CD14-positive monocyte (primary cell): ENCODE measurements around the gene LRBA. TPM values are rescaled to one million over a fixed set of nuclear protein-coding genes. Genes with fewer than 3 reads are reported as not detected.

Source experiments
- DNase-seq, 3 donors: peaks; one replicate each; pipeline ENCODE4 v3.0.0-alpha.2; 2011 to 2022
- H2AFZ ChIP-seq: 2 replicates; pipeline ENCODE4 v1.6.0; 2012; ENCODE audit warnings: mild to moderate bottlenecking, low read depth, low read length, inconsistent platforms; ENCODE audit not compliant: insufficient read depth, poor library complexity, severe bottlenecking
- H3K27ac ChIP-seq, 2 donors: 1 replicate in 1 of 2; 2 replicates in 1 of 2; pipeline ENCODE4 v1.5.1; 2012 to 2013; ENCODE audit warnings: low read length in 2 of 2, control low read depth in 1 of 2, inconsistent platforms in 1 of 2, low read depth in 1 of 2, mild to moderate bottlenecking in 1 of 2
- H3K27me3 ChIP-seq, 2 donors: one replicate each; pipeline versions ENCODE4 v1.6.0 to v1.6.1; 2011 to 2013; ENCODE audit warnings: low read length in 2 of 2; ENCODE audit not compliant: control insufficient read depth in 2 of 2, insufficient read depth in 2 of 2
- H3K36me3 ChIP-seq, 2 donors: replicated peaks in 1 of 2; 1 replicate in 1 of 2; 2 replicates in 1 of 2; pipeline versions ENCODE4 v1.5.1 to v1.6.1; 2012 to 2013; ENCODE audit warnings: low read length in 2 of 2, control low read depth in 1 of 2, inconsistent platforms in 1 of 2, mild to moderate bottlenecking in 1 of 2; ENCODE audit not compliant: insufficient read depth in 2 of 2, control insufficient read depth in 1 of 2
- H3K4me1 ChIP-seq, 2 donors: 1 replicate in 1 of 2; 2 replicates in 1 of 2; pipeline versions ENCODE4 v1.5.1 to v1.6.1; 2012 to 2013; ENCODE audit warnings: low read length in 2 of 2, control low read depth in 1 of 2, inconsistent platforms in 1 of 2, mild to moderate bottlenecking in 1 of 2, moderate library complexity in 1 of 2; ENCODE audit not compliant: insufficient read depth in 2 of 2, control insufficient read depth in 1 of 2
- H3K4me2 ChIP-seq: replicated peaks from 2 replicates; pipeline ENCODE3; 2012; ENCODE audit warnings: low read length, moderate library complexity, mild to moderate bottlenecking; ENCODE audit not compliant: poor library complexity, severe bottlenecking; ENCODE audit errors: extremely low read depth
- H3K4me3 ChIP-seq, 3 experiments: fragments of 200-600 bp in 1 of 3; sonication (generic) in 1 of 3; replicated peaks in 1 of 3; 1 replicate in 2 of 3; 2 replicates in 1 of 3; pipeline ENCODE4 v1.5.1; 2011 to 2013; ENCODE audit warnings: low read length in 3 of 3, mild to moderate bottlenecking in 3 of 3, control low read depth in 2 of 3, low read depth in 2 of 3, inconsistent platforms in 1 of 3, moderate library complexity in 1 of 3
- H3K79me2 ChIP-seq: 2 replicates; pipeline ENCODE4 v1.6.0; 2012; ENCODE audit warnings: mild to moderate bottlenecking, control low read depth, inconsistent platforms, low read length, moderate library complexity; ENCODE audit not compliant: insufficient read depth
- H3K9ac ChIP-seq: 2 replicates; pipeline ENCODE4 v1.6.0; 2017; ENCODE audit warnings: low read length, mild to moderate bottlenecking; ENCODE audit not compliant: insufficient read depth, poor library complexity, severe bottlenecking
- H3K9me3 ChIP-seq, 2 donors: replicated peaks in 1 of 2; 1 replicate in 1 of 2; 2 replicates in 1 of 2; pipeline versions ENCODE4 v1.5.1 to v1.6.1; 2012 to 2013; ENCODE audit warnings: low read length in 2 of 2, control low read depth in 1 of 2; ENCODE audit not compliant: control insufficient read depth in 1 of 2, insufficient read depth in 1 of 2
- H4K20me1 ChIP-seq: 2 replicates; pipeline ENCODE4 v1.6.0; 2012; ENCODE audit warnings: mild to moderate bottlenecking, low read length, control low read depth, moderate library complexity; ENCODE audit not compliant: insufficient read depth
- H3K27ac Mint-ChIP-seq, 7 donors: one replicate each; pipeline ENCODE4 v1.8.0; 2020; ENCODE audit warnings: mild to moderate bottlenecking in 7 of 7, mixed read lengths in 7 of 7, moderate library complexity in 6 of 7, inconsistent platforms in 2 of 7
- H3K27me3 Mint-ChIP-seq, 3 donors: one replicate each; pipeline ENCODE4 v1.8.0; 2021 to 2022; ENCODE audit warnings: low read depth in 3 of 3, mild to moderate bottlenecking in 3 of 3, mixed read lengths in 3 of 3, moderate library complexity in 3 of 3, inconsistent platforms in 1 of 3
- H3K36me3 Mint-ChIP-seq, 2 donors: one replicate each; pipeline ENCODE4 v1.8.0; 2020; ENCODE audit warnings: mixed read lengths in 2 of 2, inconsistent platforms in 1 of 2, mild to moderate bottlenecking in 1 of 2
- H3K4me1 Mint-ChIP-seq: one replicate; pipeline ENCODE4 v1.8.0; 2020; ENCODE audit warnings: mild to moderate bottlenecking, mixed read lengths
- H3K4me3 Mint-ChIP-seq, 2 donors: one replicate each; pipeline ENCODE4 v1.8.0; 2020; ENCODE audit warnings: mild to moderate bottlenecking in 2 of 2, mixed read lengths in 2 of 2, moderate library complexity in 1 of 2
- H3K9me3 Mint-ChIP-seq, 7 donors: one replicate each; pipeline ENCODE4 v1.8.0; 2020 to 2022; ENCODE audit warnings: mixed read lengths in 7 of 7, mild to moderate bottlenecking in 6 of 7, moderate library complexity in 6 of 7, inconsistent platforms in 2 of 7
- WGBS: methylation state at CpG from one replicate; pipeline ENCODE4 v1.1.5; 2013; ENCODE audit warnings: missing lambda C conversion rate; ENCODE audit not compliant: insufficient coverage; 5-methylcytosine and 5-hydroxymethylcytosine counted together
- intact Hi-C, 2 donors: fragments of 100-400 bp; cut with micrococcal nuclease; formaldehyde crosslinking; loops; one replicate each; pipeline versions ENCODE4 v1.15.0 to v1.15.1; 2023
- polyA plus RNA-seq, 3 donors: library from polyadenylated mRNA; depleted of rRNA in 1 of 3; unstranded in 2 of 3; stranded (reverse) in 1 of 3; fragments of 300-500 nt in 2 of 3; fragments of >200 nt in 1 of 3; fragmentation: Illumina TruSeq in 2 of 3; gene quantifications; 1 replicate in 2 of 3; 2 replicates in 1 of 3; pipeline ENCODE4 v1.2.3, GENCODE V29; 2012 to 2021
- TF ChIP-seq, protein P1 (sequence below): fragments of 200-600 bp; IDR thresholded peaks from one replicate; pipeline ENCODE4 v1.8.0; 2022; ENCODE audit warnings: antibody characterized with exemption, mild to moderate bottlenecking

LRBA gene
- polyA plus RNA-seq, 3 donors = 1.5 to 5.5 (median 4.4) TPM

DNA sequence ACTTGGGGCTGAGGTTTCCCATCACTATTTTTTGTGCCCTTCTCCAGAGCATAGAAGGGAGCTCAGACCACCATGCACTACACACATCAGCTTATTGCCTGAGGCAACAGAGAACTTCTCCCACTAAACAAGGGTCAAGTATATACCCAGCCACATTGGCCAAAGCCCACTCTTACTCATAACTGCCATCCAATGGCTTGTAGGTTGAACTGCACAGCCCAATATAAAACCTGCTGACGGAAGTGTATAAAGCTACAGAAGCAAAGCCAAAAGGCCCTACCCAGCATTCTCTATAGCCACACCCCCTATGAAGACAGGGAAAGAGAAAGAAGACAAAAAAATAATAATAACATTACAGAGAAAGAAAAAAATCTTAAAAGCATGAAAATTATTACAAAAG lies 139.7 kb downstream of the LRBA start:
- intact Hi-C loops = no loop called here

DNA sequence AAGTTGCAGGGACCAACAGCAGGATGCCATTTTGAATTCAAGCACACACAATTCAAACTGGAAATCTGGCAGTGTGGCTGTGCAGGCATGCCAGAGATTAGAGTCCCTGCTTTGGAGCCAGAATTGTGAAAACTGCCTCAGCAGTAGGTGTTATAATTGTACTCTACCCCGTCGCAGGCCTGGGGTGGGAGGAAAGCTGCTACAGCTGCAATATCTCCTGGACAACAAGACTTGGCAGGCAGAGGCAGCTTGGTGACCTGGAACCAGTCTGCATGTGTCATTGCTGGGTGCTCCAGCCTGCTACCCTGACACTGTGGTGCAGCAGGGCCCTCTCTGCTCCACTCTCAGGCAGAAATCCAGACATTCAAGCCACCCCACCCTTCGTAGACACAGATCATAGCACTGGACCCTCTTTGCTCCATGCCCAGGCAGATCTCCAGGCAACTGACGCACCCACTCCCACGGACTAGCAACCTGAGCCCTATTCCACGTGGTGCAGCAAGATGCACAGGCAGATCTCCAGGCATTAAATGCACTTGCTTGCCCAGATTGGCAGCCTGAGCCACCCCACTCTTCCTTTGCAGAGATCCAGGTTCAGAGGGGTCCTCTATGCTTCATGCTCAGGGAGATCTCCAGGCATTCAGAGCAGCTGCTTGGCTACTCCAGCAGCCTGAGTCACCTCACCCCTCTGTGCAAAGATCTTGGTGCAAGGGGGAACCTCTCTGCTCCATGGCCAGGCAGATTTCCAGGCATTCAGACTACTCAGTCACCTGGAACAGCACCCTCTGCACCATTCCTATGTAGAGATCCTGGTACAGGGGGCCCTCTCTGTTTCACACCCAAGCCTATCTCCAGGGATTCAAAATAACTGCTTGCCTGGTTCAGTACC lies 140.5 kb downstream of the LRBA start:
- intact Hi-C loops = no loop called here
- Histone ChIP-seq H3K79me2 (no peaks in the 10 kb centered on the region), H3K36me3 (no peaks in the 10 kb centered on the region), H2AFZ (no peak overlapping the region), H3K27ac (no peak overlapping the region), H3K4me1 (no peaks in the 10 kb centered on the region), H3K4me2 (no peak overlapping the region), H3K9ac (no peak overlapping the region), H3K9me3 (peaks cover 3% of the 10 kb centered on the region in 2 donors), H4K20me1 (no peaks in the 10 kb centered on the region), H3K27me3 (no peaks in the 10 kb centered on the region), H3K4me3 (no peak overlapping the region)
- Mint-ChIP-seq H3K4me3 (no peak overlapping the region), H3K27ac (peak overlapping the region in 1 of 7 donors; percentile 33), H3K9me3 (peaks cover 0 to 15% (median 5%) of the 10 kb centered on the region in 7 donors), H3K27me3 (no peaks in the 10 kb centered on the region), H3K4me1 (no peaks in the 10 kb centered on the region), H3K36me3 (peaks cover 13 to 20% of the 10 kb centered on the region in 2 donors)
- no peak for DNase-seq
- WGBS = 89% methylated on average over 6 of the region's 6 CpGs
- TF ChIP-seq, protein P1, sequence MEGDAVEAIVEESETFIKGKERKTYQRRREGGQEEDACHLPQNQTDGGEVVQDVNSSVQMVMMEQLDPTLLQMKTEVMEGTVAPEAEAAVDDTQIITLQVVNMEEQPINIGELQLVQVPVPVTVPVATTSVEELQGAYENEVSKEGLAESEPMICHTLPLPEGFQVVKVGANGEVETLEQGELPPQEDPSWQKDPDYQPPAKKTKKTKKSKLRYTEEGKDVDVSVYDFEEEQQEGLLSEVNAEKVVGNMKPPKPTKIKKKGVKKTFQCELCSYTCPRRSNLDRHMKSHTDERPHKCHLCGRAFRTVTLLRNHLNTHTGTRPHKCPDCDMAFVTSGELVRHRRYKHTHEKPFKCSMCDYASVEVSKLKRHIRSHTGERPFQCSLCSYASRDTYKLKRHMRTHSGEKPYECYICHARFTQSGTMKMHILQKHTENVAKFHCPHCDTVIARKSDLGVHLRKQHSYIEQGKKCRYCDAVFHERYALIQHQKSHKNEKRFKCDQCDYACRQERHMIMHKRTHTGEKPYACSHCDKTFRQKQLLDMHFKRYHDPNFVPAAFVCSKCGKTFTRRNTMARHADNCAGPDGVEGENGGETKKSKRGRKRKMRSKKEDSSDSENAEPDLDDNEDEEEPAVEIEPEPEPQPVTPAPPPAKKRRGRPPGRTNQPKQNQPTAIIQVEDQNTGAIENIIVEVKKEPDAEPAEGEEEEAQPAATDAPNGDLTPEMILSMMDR = no peak

More for the DNA sequence above, 139.7 kb downstream of the LRBA start:
- no peak for DNase-seq
- H4K20me1 ChIP-seq = no peaks in the 10 kb centered on the region
- no peaks in the 10 kb centered on the region for H3K36me3 ChIP-seq
- Mint-ChIP-seq H3K4me1 (no peaks in the 10 kb centered on the region), H3K9me3 (peaks cover 0 to 15% (median 6%) of the 10 kb centered on the region in 7 donors), H3K27me3 (no peaks in the 10 kb centered on the region), H3K36me3 (peaks cover 20 to 28% of the 10 kb centered on the region in 2 donors), H3K4me3 (no peak overlapping the region), H3K27ac (no peak overlapping the region)
- no peaks in the 10 kb centered on the region for H3K4me1 ChIP-seq
- H3K9ac ChIP-seq = no peak overlapping the region
- H3K79me2 ChIP-seq = no peaks in the 10 kb centered on the region
- TF ChIP-seq, protein P1 = no peak
- no peak overlapping the region for H3K27ac ChIP-seq
- WGBS = no CpG with 5 or more reads among the region's 1 CpG
- no peak overlapping the region for H2AFZ ChIP-seq
- no peaks in the 10 kb centered on the region for H3K27me3 ChIP-seq
- H3K4me2 ChIP-seq = no peak overlapping the region
- H3K4me3 ChIP-seq = no peak overlapping the region
- H3K9me3 ChIP-seq = peaks cover 6 to 9% of the 10 kb centered on the region in 2 donors
